ENCODE results near the gene NME5.
A peak's percentile ranks its signal among the peaks of the same experiment; 100 is the strongest.
"Not testable (repeated sequence)": the region's sequence is repeated elsewhere in the genome, so short reads cannot be mapped to it uniquely, and the experiment has no call there.

Gene NME5

GRCh38 chr5:138138949-138139780, at the start of gene NME5:
TSS of gene NME5 (minus strand) at chr5:138139428. CDS start at chr5:138138780, 648 bp downstream.
- no peak for DNase-seq (ENCODE audit: low read depth in 3 of 3)

GRCh38 chr5:138188626-138189025, 49.4 kb upstream of the NME5 start:
- DNase-seq (ENCODE audit: low read depth in 3 of 3): no peak

- DNase-seq (ENCODE audit: low read depth in 3 of 3): no peak
Observed at GRCh38 chr5:138186002-138186447, 46.8 kb upstream of the NME5 start.

GRCh38 chr5:138182808-138183207, 43.6 kb upstream of the NME5 start:
- no peak for DNase-seq (ENCODE audit: low read depth in 3 of 3)

GRCh38 chr5:138180841-138181240, 41.6 kb upstream of the NME5 start:
- no peak for DNase-seq (ENCODE audit: low read depth in 3 of 3)

GRCh38 chr5:138180183-138180782, 41.1 kb upstream of the NME5 start:
- no peak for DNase-seq (ENCODE audit: low read depth in 3 of 3)

GRCh38 chr5:138179277-138179857, 40.1 kb upstream of the NME5 start:
- DNase-seq (ENCODE audit: low read depth in 3 of 3): peak in 1 of 3 experiments; percentile 3

- DNase-seq (ENCODE audit: low read depth in 3 of 3): peak; percentile 76 to 90 (median 87)
Observed at GRCh38 chr5:138178516-138179276, 39.5 kb upstream of the NME5 start, which contains the start of the genes BRD8 and KIF20A. TSS of gene BRD8 (minus strand) at chr5:138178630. CDS start at chr5:138178614, 16 bp downstream. TSS of gene KIF20A (plus strand) at chr5:138179112. CDS start at chr5:138179681, 569 bp downstream.

GRCh38 chr5:138177941-138178515, 38.8 kb upstream of the NME5 start:
- DNase-seq (ENCODE audit: low read depth in 3 of 3): peak in 1 of 3 experiments; percentile 12

GRCh38 chr5:138170299-138170698, 31.1 kb upstream of the NME5 start:
- DNase-seq (ENCODE audit: low read depth in 3 of 3): no peak

GRCh38 chr5:138169124-138169523, 29.9 kb upstream of the NME5 start:
- no peak for DNase-seq (ENCODE audit: low read depth in 3 of 3)

GRCh38 chr5:138163721-138164120, 24.5 kb upstream of the NME5 start:
- no peak for DNase-seq (ENCODE audit: low read depth in 3 of 3)

GRCh38 chr5:138160706-138161105, 21.5 kb upstream of the NME5 start:
- no peak for DNase-seq (ENCODE audit: low read depth in 3 of 3)

- no peak for DNase-seq (ENCODE audit: low read depth in 3 of 3)
Observed at GRCh38 chr5:138159666-138160065, 20.4 kb upstream of the NME5 start.

- no peak for DNase-seq (ENCODE audit: low read depth in 3 of 3)
Observed at GRCh38 chr5:138157626-138158025, 18.4 kb upstream of the NME5 start.

GRCh38 chr5:138155977-138156376, 16.7 kb upstream of the NME5 start:
- not testable (repeated sequence) for DNase-seq (ENCODE audit: low read depth in 3 of 3)

GRCh38 chr5:138149530-138149929, 10.3 kb upstream of the NME5 start:
- DNase-seq (ENCODE audit: low read depth in 3 of 3): no peak

GRCh38 chr5:138148811-138149210, 9.6 kb upstream of the NME5 start:
- no peak for DNase-seq (ENCODE audit: low read depth in 3 of 3)

- not testable (repeated sequence) for DNase-seq (ENCODE audit: low read depth in 3 of 3)
Observed at GRCh38 chr5:138143578-138143977, 4.3 kb upstream of the NME5 start.

- DNase-seq (ENCODE audit: low read depth in 3 of 3): no peak
Observed at GRCh38 chr5:138141734-138142133, 2.5 kb upstream of the NME5 start.

GRCh38 chr5:138140268-138140667, 1.0 kb upstream of the NME5 start:
- no peak for DNase-seq (ENCODE audit: low read depth in 3 of 3)

- DNase-seq (ENCODE audit: low read depth in 3 of 3): no peak
Observed at GRCh38 chr5:138139781-138140090, 508 bp upstream of the NME5 start.

All from stimulated activated CD4-positive, alpha-beta T cell treated with anti-CD3 and anti-CD28 coated beads, TNF-alpha, amount 100 ng/mL, for 24 hours (primary cell).